Heart left ventricle (tissue), 13 donors: Measurements from ENCODE around the gene KSR2.

Source experiments
- POLR2A ChIP-seq, 2 donors: fragments of 450-650 bp; IDR thresholded peaks; one replicate each; pipeline ENCODE4 v1.6.1; 2017; ENCODE audit warnings: antibody characterized with exemption in 2 of 2, mild to moderate bottlenecking in 2 of 2, moderate library complexity in 2 of 2
- TF ChIP-seq, protein P1 (sequence below), 12 donors: fragments of 200-600 bp; sonication (generic) in 4 of 12; IDR thresholded peaks; one replicate each; pipeline versions ENCODE4 v1.5.0 to v1.8.0; 2018 to 2022; ENCODE audit warnings: antibody characterized with exemption in 12 of 12, mild to moderate bottlenecking in 5 of 12
- donor health status: ischemic (EF 13 %, LVEDD 7.1; RV severe dilation, severe dysfunction).
- donor health status: DM: no; HTN: yes; CAD: no.
- donor health status: DM: no; HTN: no; CAD: no.
- donor health status: ischemic (EF 25% LVEDD 6.9; RV normal size, moderate dysfunction).
- donor health status: ischemic (EF 25% LVEDD 5.7; RV mildly dilated, moderate dysfunction).
- donor health status: ischemic (EF 35%, LVEDD 5.7; RV mildly dilated, moderate dysfunction).
- donor health status: nonischemic (EF 11% LVEDD 7.7; RV severe dilation, severe dysfunction).
- donor health status: DM: yes; HTN: yes; CAD: no.
- donor health status: PGD.
- donor health status: ischemic (EF 29% LVEDD 5.4; RV normal size, mild dysfunction).
- donor health status: nonischemic (EF 23%, LVEDD 6.1; RV moderate dilation, normal function).

DNA sequence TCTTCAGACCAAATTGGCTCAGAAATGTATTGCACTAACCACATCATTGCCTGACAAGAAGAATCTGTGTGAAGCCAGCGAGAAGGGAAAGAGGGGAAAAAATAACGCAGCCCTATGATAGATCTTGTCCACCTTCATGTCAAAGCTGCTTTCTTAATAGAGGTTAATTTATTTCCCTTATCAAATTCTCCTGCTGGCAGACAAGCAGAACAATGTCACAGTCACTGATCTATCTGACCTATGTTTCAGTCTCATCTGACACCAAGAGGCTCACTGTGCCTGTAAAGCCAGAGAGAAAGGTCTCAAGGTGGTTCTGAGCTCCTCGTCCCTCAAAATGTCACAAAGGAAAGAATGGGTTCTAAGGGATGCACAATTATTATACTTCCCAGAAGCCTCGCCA is 417.1 kb downstream of the KSR2 start:
- TF ChIP-seq, protein P1, sequence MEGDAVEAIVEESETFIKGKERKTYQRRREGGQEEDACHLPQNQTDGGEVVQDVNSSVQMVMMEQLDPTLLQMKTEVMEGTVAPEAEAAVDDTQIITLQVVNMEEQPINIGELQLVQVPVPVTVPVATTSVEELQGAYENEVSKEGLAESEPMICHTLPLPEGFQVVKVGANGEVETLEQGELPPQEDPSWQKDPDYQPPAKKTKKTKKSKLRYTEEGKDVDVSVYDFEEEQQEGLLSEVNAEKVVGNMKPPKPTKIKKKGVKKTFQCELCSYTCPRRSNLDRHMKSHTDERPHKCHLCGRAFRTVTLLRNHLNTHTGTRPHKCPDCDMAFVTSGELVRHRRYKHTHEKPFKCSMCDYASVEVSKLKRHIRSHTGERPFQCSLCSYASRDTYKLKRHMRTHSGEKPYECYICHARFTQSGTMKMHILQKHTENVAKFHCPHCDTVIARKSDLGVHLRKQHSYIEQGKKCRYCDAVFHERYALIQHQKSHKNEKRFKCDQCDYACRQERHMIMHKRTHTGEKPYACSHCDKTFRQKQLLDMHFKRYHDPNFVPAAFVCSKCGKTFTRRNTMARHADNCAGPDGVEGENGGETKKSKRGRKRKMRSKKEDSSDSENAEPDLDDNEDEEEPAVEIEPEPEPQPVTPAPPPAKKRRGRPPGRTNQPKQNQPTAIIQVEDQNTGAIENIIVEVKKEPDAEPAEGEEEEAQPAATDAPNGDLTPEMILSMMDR (IDR thresholded peaks at IDR 0.05): no peak
- no peak for TF ChIP-seq POLR2A (IDR thresholded peaks at IDR 0.05)
